K562 (cell line): ENCODE results near the gene TRAPPC12.

ENCODE experiments used
- EHMT2 ChIP-seq: fragments of 450-650 bp; IDR thresholded peaks from 2 replicates; pipeline ENCODE4 v1.6.1; 2018; ENCODE audit warnings: antibody characterized with exemption
- KLF16 ChIP-seq: IDR thresholded peaks from 2 replicates; pipeline ENCODE4 v1.6.1; 2016; ENCODE audit warnings: antibody characterized with exemption
- ZSCAN29 ChIP-seq: fragments of 450-650 bp; IDR thresholded peaks from 2 replicates; pipeline ENCODE4 v1.6.1; 2017
- TF ChIP-seq, protein P1 (sequence below), 3 experiments: IDR thresholded peaks in 2 of 3; conservative IDR thresholded peaks in 1 of 3; 2 replicates each; pipeline ENCODE4 v1.5.1; 2011 to 2012; ENCODE audit warnings: low read length in 3 of 3, mild to moderate bottlenecking in 3 of 3, control low read depth in 2 of 3, improper control_type of control experiment in 1 of 3, inconsistent platforms in 1 of 3, low read depth in 1 of 3, mixed read lengths in 1 of 3, moderate library complexity in 1 of 3; ENCODE audit not compliant: insufficient read depth in 2 of 3
- TF ChIP-seq, protein P2 (sequence below): fragments of 250-450 bp; sonication (Bioruptor Pico); IDR thresholded peaks from 2 replicates; pipeline ENCODE4 v1.5.0; 2020; ENCODE audit warnings: mild to moderate bottlenecking, borderline replicate concordance

DNA sequence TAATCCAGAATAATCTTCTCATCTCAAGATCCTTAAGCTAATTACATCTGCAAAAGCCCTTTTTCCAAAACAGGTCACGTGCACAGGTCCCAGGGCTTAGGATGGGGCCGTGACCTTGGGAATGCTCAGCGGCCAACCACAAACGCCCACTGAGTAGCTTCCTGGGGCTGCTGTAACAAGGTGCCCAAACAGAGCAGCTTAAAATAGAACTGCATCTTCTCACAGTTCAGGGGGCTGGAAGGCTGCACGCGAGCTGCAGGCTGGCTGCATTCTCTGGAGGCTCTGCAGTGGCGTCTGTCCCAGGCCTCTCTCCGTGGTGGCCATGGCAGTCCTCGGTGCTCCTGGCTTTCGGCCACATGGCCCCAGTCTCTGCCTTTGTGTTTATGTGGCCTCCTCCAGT lies 107.9 kb downstream of the TRAPPC12 start:
- TF ChIP-seq ZSCAN29 = no peak
- TF ChIP-seq, protein P1, sequence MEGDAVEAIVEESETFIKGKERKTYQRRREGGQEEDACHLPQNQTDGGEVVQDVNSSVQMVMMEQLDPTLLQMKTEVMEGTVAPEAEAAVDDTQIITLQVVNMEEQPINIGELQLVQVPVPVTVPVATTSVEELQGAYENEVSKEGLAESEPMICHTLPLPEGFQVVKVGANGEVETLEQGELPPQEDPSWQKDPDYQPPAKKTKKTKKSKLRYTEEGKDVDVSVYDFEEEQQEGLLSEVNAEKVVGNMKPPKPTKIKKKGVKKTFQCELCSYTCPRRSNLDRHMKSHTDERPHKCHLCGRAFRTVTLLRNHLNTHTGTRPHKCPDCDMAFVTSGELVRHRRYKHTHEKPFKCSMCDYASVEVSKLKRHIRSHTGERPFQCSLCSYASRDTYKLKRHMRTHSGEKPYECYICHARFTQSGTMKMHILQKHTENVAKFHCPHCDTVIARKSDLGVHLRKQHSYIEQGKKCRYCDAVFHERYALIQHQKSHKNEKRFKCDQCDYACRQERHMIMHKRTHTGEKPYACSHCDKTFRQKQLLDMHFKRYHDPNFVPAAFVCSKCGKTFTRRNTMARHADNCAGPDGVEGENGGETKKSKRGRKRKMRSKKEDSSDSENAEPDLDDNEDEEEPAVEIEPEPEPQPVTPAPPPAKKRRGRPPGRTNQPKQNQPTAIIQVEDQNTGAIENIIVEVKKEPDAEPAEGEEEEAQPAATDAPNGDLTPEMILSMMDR (IDR thresholded peaks at IDR 0.05 in 2 of 3, conservative IDR thresholded peaks at IDR 0.05 in 1 of 3; ENCODE audit: insufficient read depth in 2 of 3, low read depth in 1 of 3, low read length in 3 of 3) = no peak
- no peak for TF ChIP-seq EHMT2
- TF ChIP-seq KLF16 = no peak
- TF ChIP-seq, protein P2, sequence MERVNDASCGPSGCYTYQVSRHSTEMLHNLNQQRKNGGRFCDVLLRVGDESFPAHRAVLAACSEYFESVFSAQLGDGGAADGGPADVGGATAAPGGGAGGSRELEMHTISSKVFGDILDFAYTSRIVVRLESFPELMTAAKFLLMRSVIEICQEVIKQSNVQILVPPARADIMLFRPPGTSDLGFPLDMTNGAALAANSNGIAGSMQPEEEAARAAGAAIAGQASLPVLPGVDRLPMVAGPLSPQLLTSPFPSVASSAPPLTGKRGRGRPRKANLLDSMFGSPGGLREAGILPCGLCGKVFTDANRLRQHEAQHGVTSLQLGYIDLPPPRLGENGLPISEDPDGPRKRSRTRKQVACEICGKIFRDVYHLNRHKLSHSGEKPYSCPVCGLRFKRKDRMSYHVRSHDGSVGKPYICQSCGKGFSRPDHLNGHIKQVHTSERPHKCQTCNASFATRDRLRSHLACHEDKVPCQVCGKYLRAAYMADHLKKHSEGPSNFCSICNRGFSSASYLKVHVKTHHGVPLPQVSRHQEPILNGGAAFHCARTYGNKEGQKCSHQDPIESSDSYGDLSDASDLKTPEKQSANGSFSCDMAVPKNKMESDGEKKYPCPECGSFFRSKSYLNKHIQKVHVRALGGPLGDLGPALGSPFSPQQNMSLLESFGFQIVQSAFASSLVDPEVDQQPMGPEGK (CRISPR knock-in tag) = no peak
